Measurements from ENCODE around the gene TMEM232.

The TMEM232 gene

GRCh38 chr5:110630350-110630749 is 96.1 kb downstream of the TMEM232 start:
- H3K4me3 ChIP-seq (ENCODE audit: low read length): no peak overlapping the region
- no peak overlapping the region for H3K27ac ChIP-seq (ENCODE audit: low read depth, low read length)
- no peaks in the 10 kb centered on the region for H3K79me2 ChIP-seq (ENCODE audit: control insufficient read depth, low read length)
- no peaks in the 10 kb centered on the region for H3F3A ChIP-seq (ENCODE audit: control insufficient read depth, insufficient read depth)
- H3K9me3 ChIP-seq (ENCODE audit: control insufficient read depth, insufficient read depth, low read length): no peaks in the 10 kb centered on the region
- H3K27me3 ChIP-seq (ENCODE audit: control insufficient read depth, low read length): no peaks in the 10 kb centered on the region
- no peak overlapping the region for H3K4me2 ChIP-seq (ENCODE audit: low read length)
- no peak for TF ChIP-seq CTCF (IDR thresholded peaks at IDR 0.05; ENCODE audit: low read depth, low read length, poor library complexity, severe bottlenecking)
- TF ChIP-seq EZH2phosphoT487 (IDR thresholded peaks at IDR 0.05; ENCODE audit: borderline replicate concordance, low read length): no peak
- no peaks in the 10 kb centered on the region for H3K9me2 ChIP-seq (replicated peaks; ENCODE audit: control insufficient read depth, low read length)
- H4K20me1 ChIP-seq (ENCODE audit: control insufficient read depth, insufficient read depth, low read depth, low read length): no peaks in the 10 kb centered on the region
- no peaks in the 10 kb centered on the region for H3K4me1 ChIP-seq (ENCODE audit: control insufficient read depth, low read length)
- no peaks in the 10 kb centered on the region for H3K36me3 ChIP-seq (ENCODE audit: control insufficient read depth, low read length)

GRCh38 chr5:110625376-110625999 is 101.0 kb downstream of the TMEM232 start:
- no peak overlapping the region for H3K4me2 ChIP-seq (ENCODE audit: low read length)
- H3K27ac ChIP-seq (ENCODE audit: low read depth, low read length): no peak overlapping the region
- H3K9me3 ChIP-seq (ENCODE audit: control insufficient read depth, insufficient read depth, low read length): no peaks in the 10 kb centered on the region
- no peak overlapping the region for H3K4me3 ChIP-seq (ENCODE audit: low read length)
- no peaks in the 10 kb centered on the region for H3K4me1 ChIP-seq (ENCODE audit: control insufficient read depth, low read length)
- no peaks in the 10 kb centered on the region for H4K20me1 ChIP-seq (ENCODE audit: control insufficient read depth, insufficient read depth, low read depth, low read length)
- TF ChIP-seq CTCF (IDR thresholded peaks at IDR 0.05; ENCODE audit: low read depth, low read length, poor library complexity, severe bottlenecking) (peak; percentile 36), EZH2phosphoT487 (IDR thresholded peaks at IDR 0.05; ENCODE audit: borderline replicate concordance, low read length) (no peak)
- H3F3A ChIP-seq (ENCODE audit: control insufficient read depth, insufficient read depth): no peaks in the 10 kb centered on the region
- no peaks in the 10 kb centered on the region for H3K36me3 ChIP-seq (ENCODE audit: control insufficient read depth, low read length)
- H3K9me2 ChIP-seq (replicated peaks; ENCODE audit: control insufficient read depth, low read length): no peaks in the 10 kb centered on the region
- H3K27me3 ChIP-seq (ENCODE audit: control insufficient read depth, low read length): no peaks in the 10 kb centered on the region
- H3K79me2 ChIP-seq (ENCODE audit: control insufficient read depth, low read length): no peaks in the 10 kb centered on the region

GRCh38 chr5:110623874-110624273 is 102.6 kb downstream of the TMEM232 start:
- Histone ChIP-seq H3K4me2 (ENCODE audit: low read length) (no peak overlapping the region), H3K4me1 (ENCODE audit: control insufficient read depth, low read length) (no peaks in the 10 kb centered on the region), H3K9me3 (ENCODE audit: control insufficient read depth, insufficient read depth, low read length) (no peaks in the 10 kb centered on the region), H3K27ac (ENCODE audit: low read depth, low read length) (no peak overlapping the region), H3F3A (ENCODE audit: control insufficient read depth, insufficient read depth) (no peaks in the 10 kb centered on the region), H3K36me3 (ENCODE audit: control insufficient read depth, low read length) (no peaks in the 10 kb centered on the region), H4K20me1 (ENCODE audit: control insufficient read depth, insufficient read depth, low read depth, low read length) (no peaks in the 10 kb centered on the region), H3K4me3 (ENCODE audit: low read length) (no peak overlapping the region), H3K79me2 (ENCODE audit: control insufficient read depth, low read length) (no peaks in the 10 kb centered on the region), H3K9me2 (replicated peaks; ENCODE audit: control insufficient read depth, low read length) (no peaks in the 10 kb centered on the region), H3K27me3 (ENCODE audit: control insufficient read depth, low read length) (no peaks in the 10 kb centered on the region)
- TF ChIP-seq EZH2phosphoT487 (IDR thresholded peaks at IDR 0.05; ENCODE audit: borderline replicate concordance, low read length) (no peak), CTCF (IDR thresholded peaks at IDR 0.05; ENCODE audit: low read depth, low read length, poor library complexity, severe bottlenecking) (no peak)
